WTC11 (cell line): ENCODE data around the gene KCNJ14.

Experiments
- ARID4B ChIP-seq: sonication (generic); formaldehyde crosslinking; IDR thresholded peaks from 2 replicates; pipeline ENCODE4 v1.8.0; 2023; ENCODE audit warnings: missing genetic modification reagents, mild to moderate bottlenecking, borderline replicate concordance
- CTCF ChIP-seq: fragments of 200-600 bp; IDR thresholded peaks from 2 replicates; pipeline ENCODE4 v1.8.0; 2022; ENCODE audit warnings: antibody characterized with exemption
- ELF4 ChIP-seq: sonication (generic); formaldehyde crosslinking; IDR thresholded peaks from 2 replicates; pipeline ENCODE4 v1.8.1; 2022; ENCODE audit warnings: low read depth, mild to moderate bottlenecking, moderate library complexity, missing genetic modification reagents
- ESRRA ChIP-seq: sonication (generic); formaldehyde crosslinking; IDR thresholded peaks from 2 replicates; pipeline ENCODE4 v1.8.1; 2022; ENCODE audit warnings: mild to moderate bottlenecking, missing genetic modification reagents, borderline replicate concordance
- FOXJ3 ChIP-seq: sonication (generic); formaldehyde crosslinking; IDR thresholded peaks from 2 replicates; pipeline ENCODE4 v1.9.0; 2021; ENCODE audit warnings: missing genetic modification reagents, mild to moderate bottlenecking, borderline replicate concordance
- JUN ChIP-seq: sonication (generic); formaldehyde crosslinking; IDR thresholded peaks from 2 replicates; pipeline ENCODE4 v1.8.0; 2023; ENCODE audit warnings: mild to moderate bottlenecking, missing genetic modification reagents
- MAX ChIP-seq: sonication (generic); formaldehyde crosslinking; IDR thresholded peaks from 2 replicates; pipeline ENCODE4 v1.8.0; 2022; ENCODE audit warnings: mild to moderate bottlenecking, missing genetic modification reagents
- NR1H2 ChIP-seq: sonication (generic); formaldehyde crosslinking; IDR thresholded peaks from 2 replicates; pipeline ENCODE4 v1.9.0; 2021; ENCODE audit warnings: mild to moderate bottlenecking, moderate library complexity, missing genetic modification reagents
- NR2C2 ChIP-seq: sonication (generic); formaldehyde crosslinking; IDR thresholded peaks from 2 replicates; pipeline ENCODE4 v1.8.0; 2022; ENCODE audit warnings: mild to moderate bottlenecking, missing genetic modification reagents
- SP1 ChIP-seq: sonication (generic); formaldehyde crosslinking; conservative IDR thresholded peaks from 2 replicates; pipeline ENCODE4 v1.8.1; 2022; ENCODE audit warnings: missing genetic modification reagents
- TF ChIP-seq, protein P1 (sequence below): sonication (generic); formaldehyde crosslinking; IDR thresholded peaks from 2 replicates; pipeline ENCODE4 v1.8.1; 2022; ENCODE audit warnings: mild to moderate bottlenecking, missing genetic modification reagents, moderate library complexity, borderline replicate concordance
- TF ChIP-seq, protein P2 (sequence below): sonication (generic); formaldehyde crosslinking; IDR thresholded peaks from 2 replicates; pipeline ENCODE4 v1.8.1; 2023; ENCODE audit warnings: mild to moderate bottlenecking, missing genetic modification reagents, borderline replicate concordance
- TF ChIP-seq, protein P3 (sequence below): fragments of 250-450 bp; sonication (Bioruptor Pico); IDR thresholded peaks from 2 replicates; pipeline ENCODE4 v1.9.0; 2021; ENCODE audit warnings: mild to moderate bottlenecking, borderline replicate concordance
- TF ChIP-seq, protein P4 (sequence below): sonication (generic); formaldehyde crosslinking; IDR thresholded peaks from 2 replicates; pipeline ENCODE4 v1.8.0; 2022; ENCODE audit warnings: missing genetic modification reagents

GRCh38 chr19:48469934-48470680 is 14.7 kb downstream of the KCNJ14 start:
- no peak for TF ChIP-seq ESRRA (CRISPR knock-in tag)
- TF ChIP-seq, protein P1, sequence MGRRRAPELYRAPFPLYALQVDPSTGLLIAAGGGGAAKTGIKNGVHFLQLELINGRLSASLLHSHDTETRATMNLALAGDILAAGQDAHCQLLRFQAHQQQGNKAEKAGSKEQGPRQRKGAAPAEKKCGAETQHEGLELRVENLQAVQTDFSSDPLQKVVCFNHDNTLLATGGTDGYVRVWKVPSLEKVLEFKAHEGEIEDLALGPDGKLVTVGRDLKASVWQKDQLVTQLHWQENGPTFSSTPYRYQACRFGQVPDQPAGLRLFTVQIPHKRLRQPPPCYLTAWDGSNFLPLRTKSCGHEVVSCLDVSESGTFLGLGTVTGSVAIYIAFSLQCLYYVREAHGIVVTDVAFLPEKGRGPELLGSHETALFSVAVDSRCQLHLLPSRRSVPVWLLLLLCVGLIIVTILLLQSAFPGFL (CRISPR knock-in tag) = no peak
- TF ChIP-seq MAX (CRISPR knock-in tag) = no peak
- no peak for TF ChIP-seq CTCF
- no peak for TF ChIP-seq ELF4 (CRISPR knock-in tag)
- no peak for TF ChIP-seq SP1 (CRISPR knock-in tag)
- TF ChIP-seq ARID4B (CRISPR knock-in tag) = no peak
- TF ChIP-seq, protein P2, sequence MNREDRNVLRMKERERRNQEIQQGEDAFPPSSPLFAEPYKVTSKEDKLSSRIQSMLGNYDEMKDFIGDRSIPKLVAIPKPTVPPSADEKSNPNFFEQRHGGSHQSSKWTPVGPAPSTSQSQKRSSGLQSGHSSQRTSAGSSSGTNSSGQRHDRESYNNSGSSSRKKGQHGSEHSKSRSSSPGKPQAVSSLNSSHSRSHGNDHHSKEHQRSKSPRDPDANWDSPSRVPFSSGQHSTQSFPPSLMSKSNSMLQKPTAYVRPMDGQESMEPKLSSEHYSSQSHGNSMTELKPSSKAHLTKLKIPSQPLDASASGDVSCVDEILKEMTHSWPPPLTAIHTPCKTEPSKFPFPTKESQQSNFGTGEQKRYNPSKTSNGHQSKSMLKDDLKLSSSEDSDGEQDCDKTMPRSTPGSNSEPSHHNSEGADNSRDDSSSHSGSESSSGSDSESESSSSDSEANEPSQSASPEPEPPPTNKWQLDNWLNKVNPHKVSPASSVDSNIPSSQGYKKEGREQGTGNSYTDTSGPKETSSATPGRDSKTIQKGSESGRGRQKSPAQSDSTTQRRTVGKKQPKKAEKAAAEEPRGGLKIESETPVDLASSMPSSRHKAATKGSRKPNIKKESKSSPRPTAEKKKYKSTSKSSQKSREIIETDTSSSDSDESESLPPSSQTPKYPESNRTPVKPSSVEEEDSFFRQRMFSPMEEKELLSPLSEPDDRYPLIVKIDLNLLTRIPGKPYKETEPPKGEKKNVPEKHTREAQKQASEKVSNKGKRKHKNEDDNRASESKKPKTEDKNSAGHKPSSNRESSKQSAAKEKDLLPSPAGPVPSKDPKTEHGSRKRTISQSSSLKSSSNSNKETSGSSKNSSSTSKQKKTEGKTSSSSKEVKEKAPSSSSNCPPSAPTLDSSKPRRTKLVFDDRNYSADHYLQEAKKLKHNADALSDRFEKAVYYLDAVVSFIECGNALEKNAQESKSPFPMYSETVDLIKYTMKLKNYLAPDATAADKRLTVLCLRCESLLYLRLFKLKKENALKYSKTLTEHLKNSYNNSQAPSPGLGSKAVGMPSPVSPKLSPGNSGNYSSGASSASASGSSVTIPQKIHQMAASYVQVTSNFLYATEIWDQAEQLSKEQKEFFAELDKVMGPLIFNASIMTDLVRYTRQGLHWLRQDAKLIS (CRISPR knock-in tag) = no peak
- no peak for TF ChIP-seq FOXJ3 (CRISPR knock-in tag)
- TF ChIP-seq, protein P3, sequence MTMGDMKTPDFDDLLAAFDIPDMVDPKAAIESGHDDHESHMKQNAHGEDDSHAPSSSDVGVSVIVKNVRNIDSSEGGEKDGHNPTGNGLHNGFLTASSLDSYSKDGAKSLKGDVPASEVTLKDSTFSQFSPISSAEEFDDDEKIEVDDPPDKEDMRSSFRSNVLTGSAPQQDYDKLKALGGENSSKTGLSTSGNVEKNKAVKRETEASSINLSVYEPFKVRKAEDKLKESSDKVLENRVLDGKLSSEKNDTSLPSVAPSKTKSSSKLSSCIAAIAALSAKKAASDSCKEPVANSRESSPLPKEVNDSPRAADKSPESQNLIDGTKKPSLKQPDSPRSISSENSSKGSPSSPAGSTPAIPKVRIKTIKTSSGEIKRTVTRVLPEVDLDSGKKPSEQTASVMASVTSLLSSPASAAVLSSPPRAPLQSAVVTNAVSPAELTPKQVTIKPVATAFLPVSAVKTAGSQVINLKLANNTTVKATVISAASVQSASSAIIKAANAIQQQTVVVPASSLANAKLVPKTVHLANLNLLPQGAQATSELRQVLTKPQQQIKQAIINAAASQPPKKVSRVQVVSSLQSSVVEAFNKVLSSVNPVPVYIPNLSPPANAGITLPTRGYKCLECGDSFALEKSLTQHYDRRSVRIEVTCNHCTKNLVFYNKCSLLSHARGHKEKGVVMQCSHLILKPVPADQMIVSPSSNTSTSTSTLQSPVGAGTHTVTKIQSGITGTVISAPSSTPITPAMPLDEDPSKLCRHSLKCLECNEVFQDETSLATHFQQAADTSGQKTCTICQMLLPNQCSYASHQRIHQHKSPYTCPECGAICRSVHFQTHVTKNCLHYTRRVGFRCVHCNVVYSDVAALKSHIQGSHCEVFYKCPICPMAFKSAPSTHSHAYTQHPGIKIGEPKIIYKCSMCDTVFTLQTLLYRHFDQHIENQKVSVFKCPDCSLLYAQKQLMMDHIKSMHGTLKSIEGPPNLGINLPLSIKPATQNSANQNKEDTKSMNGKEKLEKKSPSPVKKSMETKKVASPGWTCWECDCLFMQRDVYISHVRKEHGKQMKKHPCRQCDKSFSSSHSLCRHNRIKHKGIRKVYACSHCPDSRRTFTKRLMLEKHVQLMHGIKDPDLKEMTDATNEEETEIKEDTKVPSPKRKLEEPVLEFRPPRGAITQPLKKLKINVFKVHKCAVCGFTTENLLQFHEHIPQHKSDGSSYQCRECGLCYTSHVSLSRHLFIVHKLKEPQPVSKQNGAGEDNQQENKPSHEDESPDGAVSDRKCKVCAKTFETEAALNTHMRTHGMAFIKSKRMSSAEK (CRISPR knock-in tag) = no peak
- TF ChIP-seq, protein P4, sequence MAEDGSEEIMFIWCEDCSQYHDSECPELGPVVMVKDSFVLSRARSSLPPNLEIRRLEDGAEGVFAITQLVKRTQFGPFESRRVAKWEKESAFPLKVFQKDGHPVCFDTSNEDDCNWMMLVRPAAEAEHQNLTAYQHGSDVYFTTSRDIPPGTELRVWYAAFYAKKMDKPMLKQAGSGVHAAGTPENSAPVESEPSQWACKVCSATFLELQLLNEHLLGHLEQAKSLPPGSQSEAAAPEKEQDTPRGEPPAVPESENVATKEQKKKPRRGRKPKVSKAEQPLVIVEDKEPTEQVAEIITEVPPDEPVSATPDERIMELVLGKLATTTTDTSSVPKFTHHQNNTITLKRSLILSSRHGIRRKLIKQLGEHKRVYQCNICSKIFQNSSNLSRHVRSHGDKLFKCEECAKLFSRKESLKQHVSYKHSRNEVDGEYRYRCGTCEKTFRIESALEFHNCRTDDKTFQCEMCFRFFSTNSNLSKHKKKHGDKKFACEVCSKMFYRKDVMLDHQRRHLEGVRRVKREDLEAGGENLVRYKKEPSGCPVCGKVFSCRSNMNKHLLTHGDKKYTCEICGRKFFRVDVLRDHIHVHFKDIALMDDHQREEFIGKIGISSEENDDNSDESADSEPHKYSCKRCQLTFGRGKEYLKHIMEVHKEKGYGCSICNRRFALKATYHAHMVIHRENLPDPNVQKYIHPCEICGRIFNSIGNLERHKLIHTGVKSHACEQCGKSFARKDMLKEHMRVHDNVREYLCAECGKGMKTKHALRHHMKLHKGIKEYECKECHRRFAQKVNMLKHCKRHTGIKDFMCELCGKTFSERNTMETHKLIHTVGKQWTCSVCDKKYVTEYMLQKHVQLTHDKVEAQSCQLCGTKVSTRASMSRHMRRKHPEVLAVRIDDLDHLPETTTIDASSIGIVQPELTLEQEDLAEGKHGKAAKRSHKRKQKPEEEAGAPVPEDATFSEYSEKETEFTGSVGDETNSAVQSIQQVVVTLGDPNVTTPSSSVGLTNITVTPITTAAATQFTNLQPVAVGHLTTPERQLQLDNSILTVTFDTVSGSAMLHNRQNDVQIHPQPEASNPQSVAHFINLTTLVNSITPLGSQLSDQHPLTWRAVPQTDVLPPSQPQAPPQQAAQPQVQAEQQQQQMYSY (CRISPR knock-in tag) = no peak
- no peak for TF ChIP-seq NR1H2 (CRISPR knock-in tag)
- no peak for TF ChIP-seq JUN (CRISPR knock-in tag)
- no peak for TF ChIP-seq NR2C2
